K562 (cell line): Measurements from ENCODE around the gene PTPN11. TPM values are rescaled to one million over a fixed set of nuclear protein-coding genes. Genes with fewer than 3 reads are reported as not detected.

Experiments
- ATAC-seq: fragments of 200-7000 bp; cut with Tn5 transposase; 3 replicates; pipeline ENCODE4 v1.9.1; 2020; ENCODE audit warnings: moderate library complexity
- BruUV-seq: library from RNA; stranded (reverse); fragments of 400-500 nt; replicated peaks from 2 replicates; lab custom pipeline; 2021; lab: Mats Ljungman, UMichigan
- CTCF ChIA-PET: fragments of 300-600 bp; formaldehyde crosslinking; extraction: SDS; loops from one replicate; lab custom pipeline; 2021; ENCODE audit warnings: low intra/inter-chr PET ratio; lab: Yijun Ruan, JAX
- POLR2A ChIA-PET: fragments of 300-600, 350-650 bp; sonication (Branson Sonifier 250); formaldehyde crosslinking; extraction: SDS; loops from one replicate; lab custom pipeline; 2021; ENCODE audit warnings: antibody characterized with exemption, inconsistent platforms; lab: Yijun Ruan, JAX
- DNase-seq, 4 experiments: peaks; one replicate each; pipeline versions ENCODE4 v3.0.0 to v3.0.0-alpha.2; 2011 to 2018; ENCODE audit warnings: low spot score in 3 of 4, mixed read lengths in 3 of 4; ENCODE audit errors: extremely low read depth in 1 of 4
- FAIRE-seq: peaks from 2 replicates; lab custom pipeline; 2011; peaks lifted over from hg19 to GRCh38; lab: Jason Lieb, UNC
- H2AFZ ChIP-seq: 2 replicates; pipeline ENCODE4 v1.6.0; 2011; ENCODE audit warnings: low read depth, low read length, control low read depth, inconsistent platforms
- H3K27ac ChIP-seq: fragments of 200-600 bp; 3 replicates; pipeline ENCODE4 v1.8.0; 2011; ENCODE audit warnings: low read depth, mild to moderate bottlenecking, control low read depth, inconsistent platforms, low read length, moderate library complexity, mixed read lengths; ENCODE audit errors: extremely low read depth
- H3K27me3 ChIP-seq, 2 experiments: fragments of 300-600 bp in 1 of 2; 2 replicates in 1 of 2; 3 replicates in 1 of 2; pipeline versions ENCODE4 v1.6.0 to v1.8.0; 2011; ENCODE audit warnings: inconsistent platforms in 2 of 2, low read length in 2 of 2, mild to moderate bottlenecking in 1 of 2, mixed read lengths in 1 of 2, moderate library complexity in 1 of 2; ENCODE audit not compliant: control insufficient read depth in 2 of 2, insufficient read depth in 2 of 2
- H3K36me3 ChIP-seq: fragments of 300-600 bp; 3 replicates; pipeline ENCODE4 v1.8.0; 2011; ENCODE audit warnings: mild to moderate bottlenecking, low read length, inconsistent platforms; ENCODE audit not compliant: control insufficient read depth, insufficient read depth
- H3K4me1 ChIP-seq, 2 experiments: fragments of 200-600 bp in 1 of 2; replicated peaks in 1 of 2; 2 replicates in 1 of 2; 3 replicates in 1 of 2; pipeline versions ENCODE4 v1.5.1 to v1.8.0; 2011; ENCODE audit warnings: inconsistent platforms in 2 of 2, low read length in 2 of 2, mild to moderate bottlenecking in 1 of 2, mixed read lengths in 1 of 2, moderate library complexity in 1 of 2; ENCODE audit not compliant: control insufficient read depth in 2 of 2, insufficient read depth in 2 of 2
- H3K4me2 ChIP-seq: 2 replicates; pipeline ENCODE4 v1.6.1; 2011; ENCODE audit warnings: low read length, control low read depth, inconsistent platforms, mixed read lengths; ENCODE audit not compliant: insufficient read depth
- H3K4me3 ChIP-seq: fragments of 200-600 bp; sonication (generic), shearing (Covaris generic); 2 replicates; pipeline ENCODE4 v1.5.1; 2016; ENCODE audit warnings: control low read depth, inconsistent platforms
- H3K79me2 ChIP-seq: fragments of 200-600 bp; 3 replicates; pipeline ENCODE4 v1.8.0; 2011; ENCODE audit warnings: low read length, inconsistent platforms; ENCODE audit not compliant: control insufficient read depth, insufficient read depth
- H3K9ac ChIP-seq, 2 experiments: 2 replicates each; pipeline versions ENCODE4 v1.6.0 to v1.6.1; 2011; ENCODE audit warnings: low read depth in 2 of 2, low read length in 2 of 2, control low read depth in 1 of 2, inconsistent platforms in 1 of 2, mild to moderate bottlenecking in 1 of 2, mixed read lengths in 1 of 2; ENCODE audit not compliant: insufficient read depth in 1 of 2
- H3K9me1 ChIP-seq: one replicate; pipeline ENCODE4 v1.6.0; 2011; ENCODE audit warnings: inconsistent platforms, mild to moderate bottlenecking, low read length, moderate library complexity; ENCODE audit not compliant: control insufficient read depth, insufficient read depth
- H3K9me3 ChIP-seq: replicated peaks from 2 replicates; pipeline ENCODE4 v1.5.1; 2011; ENCODE audit warnings: low read depth, low read length, inconsistent platforms; ENCODE audit not compliant: control insufficient read depth, insufficient read depth
- H4K20me1 ChIP-seq: replicated peaks from 2 replicates; pipeline ENCODE4 v1.6.1; 2011; ENCODE audit warnings: low read length, inconsistent platforms, mixed read lengths; ENCODE audit not compliant: control insufficient read depth, insufficient read depth
- DDX20 ChIP-seq: fragments of 450-650 bp; IDR thresholded peaks from 2 replicates; pipeline ENCODE4 v1.6.1; 2016; ENCODE audit warnings: missing genetic modification characterization, low read depth, mild to moderate bottlenecking, missing compliant biosample characterization, moderate library complexity
- FOXA1 ChIP-seq: fragments of 450-650 bp; IDR thresholded peaks from 2 replicates; pipeline ENCODE4 v1.6.1; 2016; ENCODE audit warnings: mild to moderate bottlenecking, borderline replicate concordance
- RAD21 ChIP-seq, 2 experiments: fragments of 250-450 bp in 1 of 2; fragments of 450-650 bp in 1 of 2; sonication (Bioruptor Pico) in 1 of 2; formaldehyde crosslinking in 1 of 2; IDR thresholded peaks in 1 of 2; conservative IDR thresholded peaks in 1 of 2; 2 replicates each; pipeline versions ENCODE4 v1.4.0 to v1.8.0; 2020 to 2022; ENCODE audit warnings: mild to moderate bottlenecking in 2 of 2, moderate library complexity in 1 of 2
- SMARCA4 ChIP-seq: fragments of 450-650 bp; IDR thresholded peaks from 2 replicates; pipeline ENCODE4 v1.6.1; 2016
- SNRNP70 ChIP-seq: fragments of 200-400 bp; formaldehyde crosslinking; optimal IDR thresholded peaks from 2 replicates; pipeline ENCODE3; 2017; ENCODE audit warnings: low read depth, low read length
- U2AF1 ChIP-seq: fragments of 200-400 bp; formaldehyde crosslinking; optimal IDR thresholded peaks from 2 replicates; pipeline ENCODE3; 2017; ENCODE audit warnings: mild to moderate bottlenecking, low read depth, low read length, moderate library complexity
- ZFX ChIP-seq: sonication (generic); formaldehyde crosslinking; IDR thresholded peaks from 2 replicates; pipeline ENCODE4 v1.8.0; 2022; ENCODE audit warnings: mild to moderate bottlenecking, missing genetic modification reagents, moderate library complexity
- ZNF134 ChIP-seq: fragments of 250-450 bp; sonication (Bioruptor Pico); conservative IDR thresholded peaks from 2 replicates; pipeline ENCODE4 v1.4.0; 2020
- ZNF444 ChIP-seq: fragments of 250-450 bp; sonication (Bioruptor Pico); IDR thresholded peaks from 2 replicates; pipeline ENCODE4 v1.4.0; 2020; ENCODE audit warnings: mild to moderate bottlenecking, moderate library complexity
- WGBS: fragments of 100-300 bp; shearing (Covaris generic); methylation state at CpG from one replicate; pipeline ENCODE4 v1.1.6; 2016; ENCODE audit warnings: low coverage, mixed read lengths; ENCODE audit not compliant: insufficient coverage; ENCODE audit errors: missing lambda C conversion rate; 5-methylcytosine and 5-hydroxymethylcytosine counted together
- in situ Hi-C: fragments of 300-500 bp; cut with MboI; formaldehyde crosslinking; loops from 4 replicates; pipeline ENCODE4 v1.15.0; 2018; ENCODE audit warnings: inconsistent platforms, mixed read lengths
- intact Hi-C: fragments of 100-400 bp; cut with micrococcal nuclease; formaldehyde crosslinking; loops from 2 replicates; pipeline ENCODE4 v1.14.2; 2022
- polyA plus RNA-seq, 8 experiments: library from polyadenylated mRNA; depleted of rRNA in 4 of 8; stranded (reverse) in 5 of 8; unstranded in 3 of 8; fragments of >200 nt; fragmentation: Nextera tagmentation in 2 of 8; fragmentation: Illumina TruSeq in 1 of 8; extraction: Ambion mirVana in 2 of 8; extraction: Trizol in 1 of 8; gene quantifications; 2 replicates each; pipeline versions ENCODE4 v1.2.1 to v1.2.3, GENCODE V29; 2011 to 2014; ENCODE audit warnings: inconsistent platforms in 1 of 8, missing spikeins in 1 of 8
- total RNA-seq, 7 experiments: library from RNA; depleted of rRNA in 6 of 7; stranded (reverse); fragments of >200 nt in 6 of 7; fragmentation: Illumina TruSeq in 2 of 7; extraction: Trizol in 2 of 7; gene quantifications; 2 replicates each; pipeline versions ENCODE4 v1.2.1 to v1.2.3, GENCODE V29; 2011 to 2021; ENCODE audit warnings: low replicate concordance in 1 of 7
- TF ChIP-seq, protein P1 (sequence below): IDR thresholded peaks from 2 replicates; pipeline ENCODE4 v1.6.1; 2016; ENCODE audit warnings: missing genetic modification characterization, missing compliant biosample characterization
- TF ChIP-seq, protein P2 (sequence below): fragments of 250-450 bp; sonication (Bioruptor Pico); IDR thresholded peaks from 2 replicates; pipeline ENCODE4 v1.5.0; 2022; ENCODE audit warnings: mild to moderate bottlenecking
- TF ChIP-seq, protein P3 (sequence below): sonication (generic); formaldehyde crosslinking; IDR thresholded peaks from 2 replicates; pipeline ENCODE4 v1.8.0; 2022; ENCODE audit warnings: missing genetic modification reagents, mild to moderate bottlenecking, moderate library complexity, borderline replicate concordance

PTPN11 gene
- total and polyA plus RNA-seq, 9 of the 15 experiments (the other 6 are each of a cell fraction or from before 2014, with no cell fraction given): 22.5 to 126 (median 79.7) TPM

GRCh38 chr12:112374166-112374740 is 44.5 kb upstream of the PTPN11 start:
- Histone ChIP-seq H4K20me1 (no peaks in the 10 kb centered on the region), H2AFZ (no peak overlapping the region), H3K36me3 (peaks cover 7% of the 10 kb centered on the region; the same call in 2 of the 3 replicates), H3K79me2 (peaks cover 88% of the 10 kb centered on the region), H3K9ac (no peak overlapping the region), H3K27me3 (no peaks in the 10 kb centered on the region), H3K9me1 (no peaks in the 10 kb centered on the region), H3K27ac (peak overlapping the region; percentile 32; the same call in 1 of the 3 replicates), H3K4me2 (no peak overlapping the region; the same call in 1 of the 2 replicates), H3K9me3 (peaks cover 6% of the 10 kb centered on the region), H3K4me1 (peaks cover 23 to 34% of the 10 kb centered on the region in 2 experiments), H3K4me3 (no peak overlapping the region)
- FAIRE-seq (peak; percentile 57), DNase-seq (no peak), ATAC-seq (peak; percentile 51)
- CTCF ChIA-PET: no interaction called here
- intact Hi-C loops: no loop called here
- BruUV-seq: no TSS peak
- TF ChIP-seq FOXA1: no peak
- TF ChIP-seq, protein P1, sequence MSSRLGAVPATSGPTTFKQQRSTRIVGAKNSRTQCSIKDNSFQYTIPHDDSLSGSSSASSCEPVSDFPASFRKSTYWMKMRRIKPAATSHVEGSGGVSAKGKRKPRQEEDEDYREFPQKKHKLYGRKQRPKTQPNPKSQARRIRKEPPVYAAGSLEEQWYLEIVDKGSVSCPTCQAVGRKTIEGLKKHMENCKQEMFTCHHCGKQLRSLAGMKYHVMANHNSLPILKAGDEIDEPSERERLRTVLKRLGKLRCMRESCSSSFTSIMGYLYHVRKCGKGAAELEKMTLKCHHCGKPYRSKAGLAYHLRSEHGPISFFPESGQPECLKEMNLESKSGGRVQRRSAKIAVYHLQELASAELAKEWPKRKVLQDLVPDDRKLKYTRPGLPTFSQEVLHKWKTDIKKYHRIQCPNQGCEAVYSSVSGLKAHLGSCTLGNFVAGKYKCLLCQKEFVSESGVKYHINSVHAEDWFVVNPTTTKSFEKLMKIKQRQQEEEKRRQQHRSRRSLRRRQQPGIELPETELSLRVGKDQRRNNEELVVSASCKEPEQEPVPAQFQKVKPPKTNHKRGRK: no peak
- no peak for TF ChIP-seq ZNF134 (CRISPR knock-in tag)
- no peak for TF ChIP-seq DDX20 (tag)
- TF ChIP-seq, protein P2, sequence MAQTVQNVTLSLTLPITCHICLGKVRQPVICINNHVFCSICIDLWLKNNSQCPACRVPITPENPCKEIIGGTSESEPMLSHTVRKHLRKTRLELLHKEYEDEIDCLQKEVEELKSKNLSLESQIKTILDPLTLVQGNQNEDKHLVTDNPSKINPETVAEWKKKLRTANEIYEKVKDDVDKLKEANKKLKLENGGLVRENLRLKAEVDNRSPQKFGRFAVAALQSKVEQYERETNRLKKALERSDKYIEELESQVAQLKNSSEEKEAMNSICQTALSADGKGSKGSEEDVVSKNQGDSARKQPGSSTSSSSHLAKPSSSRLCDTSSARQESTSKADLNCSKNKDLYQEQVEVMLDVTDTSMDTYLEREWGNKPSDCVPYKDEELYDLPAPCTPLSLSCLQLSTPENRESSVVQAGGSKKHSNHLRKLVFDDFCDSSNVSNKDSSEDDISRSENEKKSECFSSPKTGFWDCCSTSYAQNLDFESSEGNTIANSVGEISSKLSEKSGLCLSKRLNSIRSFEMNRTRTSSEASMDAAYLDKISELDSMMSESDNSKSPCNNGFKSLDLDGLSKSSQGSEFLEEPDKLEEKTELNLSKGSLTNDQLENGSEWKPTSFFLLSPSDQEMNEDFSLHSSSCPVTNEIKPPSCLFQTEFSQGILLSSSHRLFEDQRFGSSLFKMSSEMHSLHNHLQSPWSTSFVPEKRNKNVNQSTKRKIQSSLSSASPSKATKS (CRISPR knock-in tag): no peak
- TF ChIP-seq, protein P3, sequence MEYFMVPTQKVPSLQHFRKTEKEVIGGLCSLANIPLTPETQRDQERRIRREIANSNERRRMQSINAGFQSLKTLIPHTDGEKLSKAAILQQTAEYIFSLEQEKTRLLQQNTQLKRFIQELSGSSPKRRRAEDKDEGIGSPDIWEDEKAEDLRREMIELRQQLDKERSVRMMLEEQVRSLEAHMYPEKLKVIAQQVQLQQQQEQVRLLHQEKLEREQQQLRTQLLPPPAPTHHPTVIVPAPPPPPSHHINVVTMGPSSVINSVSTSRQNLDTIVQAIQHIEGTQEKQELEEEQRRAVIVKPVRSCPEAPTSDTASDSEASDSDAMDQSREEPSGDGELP (CRISPR knock-in tag): no peak
- TF ChIP-seq SMARCA4: no peak
- TF ChIP-seq U2AF1: no peak
- no peak for TF ChIP-seq ZNF444 (CRISPR knock-in tag)
- no peak for TF ChIP-seq ZFX (CRISPR knock-in tag)
- TF ChIP-seq SNRNP70: no peak
- TF ChIP-seq RAD21 (CRISPR knock-in tag; conservative IDR thresholded peaks at IDR 0.05 in 1 of 2, IDR thresholded peaks at IDR 0.05 in 1 of 2): no peak
- 64% methylated on average over 3 of the region's 3 CpGs for WGBS
- in situ Hi-C loops: no loop called here
- POLR2A ChIA-PET: interaction anchor here (0.6 to 1.6 kb wide), 6 partner anchors 11 to 739 kb away, joined by 3 to 5 read pairs (median 4); no protein-coding TSS in a partner anchor
